Measurements from ENCODE around the gene STX1B. TPM values are rescaled to one million over a fixed set of nuclear protein-coding genes. Genes with fewer than 3 reads are reported as not detected.
A peak's percentile ranks its signal among the peaks of the same experiment; 100 is the strongest.

Gene STX1B
- total RNA-seq, 1 donor from 2014 or later: 11.0 TPM

- H3K27me3 Mint-ChIP-seq (ENCODE audit: low read depth, unreplicated experiment): no peaks in the 10 kb centered on the region
- no peaks in the 10 kb centered on the region for H3K36me3 Mint-ChIP-seq (ENCODE audit: low read depth, unreplicated experiment)
- no peak overlapping the region for H3K27ac Mint-ChIP-seq (ENCODE audit: unreplicated experiment)
- no peaks in the 10 kb centered on the region for H3K36me3 ChIP-seq (ENCODE audit: insufficient read depth, low read length)
- no peak for FAIRE-seq
- no peaks in the 10 kb centered on the region for H3K9me3 Mint-ChIP-seq (ENCODE audit: unreplicated experiment)
- H3K4me1 Mint-ChIP-seq (ENCODE audit: low read depth, unreplicated experiment): peaks cover 2% of the 10 kb centered on the region
- H3K27me3 ChIP-seq (ENCODE audit: insufficient read depth, low read length): no peaks in the 10 kb centered on the region
- H4K20me1 ChIP-seq (ENCODE audit: insufficient read depth, low read length): peaks cover 14% of the 10 kb centered on the region
- DNase-seq (ENCODE audit: low read depth): no peak
- no peak overlapping the region for H3K4me3 ChIP-seq (ENCODE audit: insufficient read depth, low read depth, low read length)
- no peaks in the 10 kb centered on the region for H3K79me2 ChIP-seq (ENCODE audit: insufficient read depth, low read length)
- H3K4me1 ChIP-seq (ENCODE audit: insufficient read depth, low read length): peaks cover 19% of the 10 kb centered on the region
- TF ChIP-seq CTCF (IDR thresholded peaks at IDR 0.05; ENCODE audit: insufficient read depth, low read depth, low read length): no peak
- no peak for TF ChIP-seq EZH2 (IDR thresholded peaks at IDR 0.05; ENCODE audit: insufficient read depth, low read length)
- H3K4me2 ChIP-seq (ENCODE audit: low read length): no peak overlapping the region
- H3K9me3 ChIP-seq (ENCODE audit: insufficient read depth, low read depth, low read length): no peaks in the 10 kb centered on the region
- H3K27ac ChIP-seq (ENCODE audit: low read depth, low read length): no peak overlapping the region
- H3K4me3 Mint-ChIP-seq (ENCODE audit: unreplicated experiment): no peak overlapping the region
- H2AFZ ChIP-seq (ENCODE audit: low read depth, low read length): no peak overlapping the region
- no peak overlapping the region for H3K9ac ChIP-seq (ENCODE audit: low read length)
Observed at GRCh38 chr16:30951193-30951592, 59.2 kb downstream of the STX1B start.

GRCh38 chr16:30950516-30951065, 59.8 kb downstream of the STX1B start:
- Histone ChIP-seq H3K4me3 (ENCODE audit: insufficient read depth, low read depth, low read length) (no peak overlapping the region), H3K36me3 (ENCODE audit: insufficient read depth, low read length) (no peaks in the 10 kb centered on the region), H3K27me3 (ENCODE audit: insufficient read depth, low read length) (no peaks in the 10 kb centered on the region), H3K9me3 (ENCODE audit: insufficient read depth, low read depth, low read length) (no peaks in the 10 kb centered on the region), H3K79me2 (ENCODE audit: insufficient read depth, low read length) (no peaks in the 10 kb centered on the region), H3K4me2 (ENCODE audit: low read length) (peak overlapping the region; percentile 100), H3K27ac (ENCODE audit: low read depth, low read length) (no peak overlapping the region), H4K20me1 (ENCODE audit: insufficient read depth, low read length) (peaks cover 17% of the 10 kb centered on the region), H3K9ac (ENCODE audit: low read length) (peak overlapping the region; percentile 87), H2AFZ (ENCODE audit: low read depth, low read length) (no peak overlapping the region), H3K4me1 (ENCODE audit: insufficient read depth, low read length) (peaks cover 19% of the 10 kb centered on the region)
- Mint-ChIP-seq H3K36me3 (ENCODE audit: low read depth, unreplicated experiment) (peaks cover 2% of the 10 kb centered on the region), H3K4me3 (ENCODE audit: unreplicated experiment) (peak overlapping the region; percentile 92), H3K27ac (ENCODE audit: unreplicated experiment) (no peak overlapping the region), H3K9me3 (ENCODE audit: unreplicated experiment) (no peaks in the 10 kb centered on the region), H3K4me1 (ENCODE audit: low read depth, unreplicated experiment) (peaks cover 2% of the 10 kb centered on the region), H3K27me3 (ENCODE audit: low read depth, unreplicated experiment) (no peaks in the 10 kb centered on the region)
- no peak for TF ChIP-seq EZH2 (IDR thresholded peaks at IDR 0.05; ENCODE audit: insufficient read depth, low read length)
- TF ChIP-seq CTCF (IDR thresholded peaks at IDR 0.05; ENCODE audit: insufficient read depth, low read depth, low read length): no peak
- no peak for DNase-seq (ENCODE audit: low read depth)
- no peak for FAIRE-seq

Data from astrocyte (in vitro differentiated cells and primary cell).